Activated naive CD4-positive, alpha-beta T cell treated with anti-CD3 and anti-CD28 coated beads, Interleukin-2, amount 50 U/mL, for 16 hours (primary cell): Measurements from ENCODE around the gene UTP4.

Experiments used
- DNase-seq: peaks from one replicate; pipeline ENCODE4 v3.0.0-alpha.2; 2020

UTP4 gene

GRCh38 chr16:69132424-69133252 lies at the start of gene UTP4, which contains the start of gene CHTF8:
Gene UTP4, plus strand, starts transcription at chr16:69132649. Its CDS starts 811 bp downstream, at chr16:69133460.
Gene CHTF8, minus strand, starts transcription at chr16:69132588. Its CDS starts 11,130 bp downstream, at chr16:69121458.
- DNase-seq, result peak; percentile 91

- DNase-seq, result no peak
These were observed 49.0 kb upstream of the UTP4 start for GRCh38 chr16:69083306-69083941.

GRCh38 chr16:69084289-69084688 lies 48.2 kb upstream of the UTP4 start:
- no peak for DNase-seq

- no peak for DNase-seq
These were observed 47.3 kb upstream of the UTP4 start for GRCh38 chr16:69085032-69085695.

- DNase-seq, result no peak
These were observed 45.3 kb upstream of the UTP4 start for GRCh38 chr16:69087161-69087581.

GRCh38 chr16:69088684-69089083 lies 43.8 kb upstream of the UTP4 start:
- DNase-seq, result no peak

DNA sequence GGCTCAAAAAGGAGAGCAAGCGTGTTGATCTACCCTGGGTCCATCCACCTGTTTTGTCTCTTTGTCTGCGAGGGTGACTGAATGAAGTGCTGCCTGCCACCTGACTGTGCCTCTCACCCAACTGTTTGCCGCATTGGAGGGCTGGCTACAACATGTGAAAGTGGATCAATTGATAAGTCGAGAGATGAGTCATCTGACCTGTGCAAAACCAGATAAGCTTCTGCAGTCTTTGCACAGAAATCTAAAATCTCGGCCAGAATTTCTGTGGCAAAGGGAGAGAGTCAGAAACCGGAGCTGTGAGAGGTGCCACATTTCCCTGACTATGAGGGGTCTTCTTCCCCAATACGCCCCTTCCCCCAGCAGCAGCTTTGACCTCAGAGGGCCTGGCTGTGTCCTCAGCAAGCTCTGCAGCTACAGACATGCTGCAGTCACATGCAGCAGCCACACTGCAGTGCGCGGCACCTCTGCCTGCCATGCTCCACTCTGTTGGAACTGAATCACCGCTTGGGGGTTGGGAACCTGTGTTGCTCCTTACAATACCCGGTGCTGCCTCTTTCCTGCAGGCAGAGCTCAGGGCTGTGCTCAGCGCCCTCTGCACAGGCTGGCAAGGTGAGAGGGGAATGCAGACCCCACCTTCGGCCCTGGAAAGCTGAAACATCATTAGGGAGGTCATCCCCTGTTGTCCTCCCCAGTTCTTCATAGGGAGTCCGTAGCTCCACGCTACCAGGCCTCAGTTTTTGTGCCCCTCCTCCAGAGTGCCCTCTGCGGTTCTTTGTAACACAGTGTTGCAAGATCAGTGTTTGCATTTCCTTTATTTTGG lies 43.1 kb upstream of the UTP4 start:
- DNase-seq, result no peak

DNA sequence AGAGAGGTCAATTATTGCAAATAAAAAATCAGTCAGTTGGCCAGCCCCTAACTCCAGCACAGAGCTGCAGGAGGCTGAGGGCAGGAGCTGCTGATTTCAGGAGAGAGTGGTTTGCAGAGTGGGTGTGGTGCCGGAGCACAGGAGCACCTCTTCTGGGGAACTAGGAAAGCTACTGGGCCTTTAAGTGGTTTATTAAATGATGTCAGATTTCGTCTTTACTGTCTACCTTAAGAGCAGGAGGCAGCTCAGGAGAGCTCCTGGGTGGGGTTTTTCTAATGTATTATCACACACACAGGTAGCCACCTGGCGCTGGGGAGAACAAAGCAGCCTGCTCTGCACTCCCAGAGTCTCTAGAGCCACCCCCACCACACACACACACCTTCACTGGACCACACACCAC lies 38.5 kb upstream of the UTP4 start:
- no peak for DNase-seq

GRCh38 chr16:69094501-69094900 lies 37.9 kb upstream of the UTP4 start:
- no peak for DNase-seq

- no peak for DNase-seq
These were observed 37.3 kb upstream of the UTP4 start for GRCh38 chr16:69095193-69095592.

GRCh38 chr16:69100071-69100691 lies 32.3 kb upstream of the UTP4 start:
- DNase-seq, result no peak

DNA sequence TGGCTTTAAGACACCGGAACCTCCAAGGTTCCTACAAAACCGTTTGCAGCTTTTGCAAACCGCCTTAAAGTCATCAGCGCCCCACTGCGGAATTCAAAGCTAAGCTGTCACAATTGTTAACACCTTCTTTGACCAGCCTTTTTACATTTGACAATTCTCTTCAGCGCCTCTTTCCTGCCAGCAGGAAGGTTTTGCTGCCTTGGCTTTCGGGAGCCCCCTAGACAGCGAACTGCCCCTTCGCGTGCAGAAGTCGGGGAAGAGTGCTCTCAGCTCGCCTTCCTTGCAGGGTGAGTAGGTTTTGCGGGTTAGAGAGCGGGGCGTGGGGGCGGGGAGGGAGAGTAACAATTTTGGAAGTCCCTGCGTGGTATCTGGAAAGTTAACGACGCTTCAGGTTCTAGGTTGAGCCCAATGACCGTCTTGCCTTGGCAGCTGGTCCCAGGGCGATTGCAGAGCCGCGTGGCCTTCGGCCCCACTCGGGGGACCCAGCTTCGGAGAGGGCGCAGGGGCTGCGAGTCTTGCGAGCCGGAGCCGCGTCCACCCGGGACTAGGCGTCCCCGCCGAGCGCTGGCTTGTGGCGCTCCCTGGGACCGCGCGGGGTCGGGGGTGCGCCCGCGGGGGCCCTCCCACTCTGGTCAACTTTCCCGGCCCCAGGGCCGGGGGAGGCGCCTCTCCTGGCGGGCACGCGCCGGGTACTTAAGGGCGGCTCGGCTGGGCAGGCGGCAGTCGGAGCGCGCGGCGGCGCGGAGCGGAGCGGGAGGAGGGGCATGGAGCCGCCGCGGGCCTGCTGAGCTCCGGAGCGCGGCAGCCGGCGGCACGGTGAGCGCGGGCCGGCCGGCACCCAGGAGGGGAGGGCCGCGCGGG lies 26.7 kb upstream of the UTP4 start, which contains the start of gene HAS3:
HAS3 (plus strand) TSS at position 153 of the 861 bp plus-strand sequence. CDS start 3,743 bp downstream, outside the sequence.
- no peak for DNase-seq

DNA sequence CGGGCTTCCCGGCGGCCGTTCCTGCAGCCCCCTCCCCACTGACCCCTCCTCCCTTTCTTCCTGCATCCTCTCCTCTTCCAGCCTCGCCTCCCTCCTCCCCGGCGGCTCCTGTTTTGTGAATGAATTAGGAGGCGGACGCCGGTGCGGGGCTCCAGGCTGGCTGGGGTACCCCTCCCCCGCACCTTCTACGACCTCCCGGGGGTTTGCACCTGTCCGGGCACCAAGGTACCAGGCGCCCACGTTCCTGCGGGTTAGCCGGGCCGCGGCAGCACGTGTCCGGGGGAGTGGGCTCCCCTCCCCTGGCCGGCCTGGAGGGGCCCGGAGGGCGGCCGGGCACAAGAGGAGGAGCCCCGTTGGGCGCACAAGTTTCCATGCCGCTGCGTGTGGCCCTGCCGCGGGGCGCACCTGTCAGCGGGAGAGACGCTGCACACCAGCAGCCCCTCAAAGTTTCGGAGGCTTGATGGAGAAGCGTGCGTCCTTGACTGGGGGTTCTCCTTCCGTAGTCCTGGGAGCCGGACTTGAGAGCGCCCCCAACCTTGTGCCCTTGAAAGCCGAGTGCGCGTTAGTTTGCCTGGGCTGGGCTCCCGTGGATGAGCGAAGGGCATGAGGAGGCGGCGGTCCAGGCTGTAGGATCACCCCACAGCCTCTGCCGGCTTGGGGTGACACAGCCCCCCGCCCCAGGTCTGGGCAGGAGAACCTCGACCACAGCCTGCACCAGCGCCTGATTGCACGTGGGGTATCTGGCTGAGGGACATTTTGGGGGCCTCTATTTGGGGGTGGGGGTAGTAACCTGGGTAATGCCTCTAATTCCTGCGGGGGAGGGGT lies 25.7 kb upstream of the UTP4 start:
- no peak for DNase-seq

GRCh38 chr16:69107316-69107962 lies 25.0 kb upstream of the UTP4 start:
- DNase-seq, result no peak

GRCh38 chr16:69108064-69108904 lies 24.2 kb upstream of the UTP4 start:
- no peak for DNase-seq

DNA sequence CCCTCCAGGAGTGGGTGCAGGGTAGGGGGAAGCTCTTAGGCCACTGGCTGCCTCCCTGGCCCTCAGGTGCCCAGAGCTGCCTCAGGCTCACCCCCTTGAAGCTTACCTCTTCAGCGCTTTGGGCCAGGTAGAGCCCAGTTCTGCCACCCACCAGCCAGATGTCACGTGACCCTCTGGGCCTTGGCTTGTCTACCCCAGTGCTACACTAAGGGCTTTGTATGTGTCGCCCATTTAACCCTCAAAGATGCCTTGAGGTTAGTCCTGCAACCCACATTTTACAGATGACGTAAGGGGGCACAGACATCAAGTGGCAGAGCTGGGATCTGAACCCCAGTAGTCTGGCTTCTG lies 23.6 kb upstream of the UTP4 start:
- DNase-seq, result no peak

GRCh38 chr16:69109486-69110270 lies 22.8 kb upstream of the UTP4 start:
- no peak for DNase-seq

DNA sequence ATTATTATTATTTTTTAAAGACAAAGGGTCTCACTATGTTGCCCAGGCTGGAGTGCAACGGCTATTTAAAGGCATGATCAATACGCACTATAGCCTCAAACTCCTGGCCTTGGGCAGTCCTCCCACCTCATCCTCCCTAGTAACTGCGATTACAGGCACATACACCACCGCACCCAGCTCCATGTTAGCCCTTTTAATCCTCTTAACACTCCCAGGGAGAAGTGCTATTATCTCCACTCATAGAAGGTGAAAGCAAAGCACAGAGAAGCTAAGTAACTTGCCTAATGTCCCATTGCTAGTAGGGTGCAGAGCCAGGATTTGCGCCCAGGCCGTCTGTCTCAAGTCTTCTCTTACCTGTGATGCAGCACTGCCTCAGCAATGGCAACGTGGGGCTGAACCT lies 22.0 kb upstream of the UTP4 start:
- DNase-seq, result no peak
